HepG2 (cell line): ENCODE measurements around the gene ADAMTS17. TPM values are rescaled to one million over a fixed set of nuclear protein-coding genes. Genes with fewer than 3 reads are reported as not detected.
A peak's percentile ranks its signal among the peaks of the same experiment; 100 is the strongest.

Experiments used
- CBX2 ChIP-seq, 2 experiments: fragments of 200-600 bp in 1 of 2; sonication (generic); formaldehyde crosslinking in 1 of 2; IDR thresholded peaks; 2 replicates each; pipeline versions ENCODE4 v1.7.0 to v1.8.1; 2018 to 2022; ENCODE audit warnings: low read depth in 2 of 2, low read length in 1 of 2, mild to moderate bottlenecking in 1 of 2, missing genetic modification reagents in 1 of 2
- GABPB1 ChIP-seq: IDR thresholded peaks from 2 replicates; pipeline ENCODE4 v1.6.1; 2016; ENCODE audit warnings: mild to moderate bottlenecking, missing genetic modification reagents, moderate library complexity, missing compliant biosample characterization
- HNRNPH1 ChIP-seq: fragments of 200-400 bp; formaldehyde crosslinking; optimal IDR thresholded peaks from 2 replicates; pipeline ENCODE3; 2017; ENCODE audit warnings: mild to moderate bottlenecking, low read depth, low read length
- HOXA3 ChIP-seq: sonication (generic); formaldehyde crosslinking; IDR thresholded peaks from 2 replicates; pipeline ENCODE4 v1.5.0; 2020; ENCODE audit warnings: missing genetic modification reagents
- KAT8 ChIP-seq: IDR thresholded peaks from 2 replicates; pipeline ENCODE4 v1.6.1; 2016; ENCODE audit warnings: missing genetic modification reagents, missing compliant biosample characterization
- NFKBIZ ChIP-seq: IDR thresholded peaks from 2 replicates; pipeline ENCODE4 v1.6.1; 2018; ENCODE audit warnings: missing genetic modification reagents, missing compliant biosample characterization
- RAD21 ChIP-seq: fragments of 450-650 bp; formaldehyde crosslinking; IDR thresholded peaks from 2 replicates; pipeline ENCODE4 v1.5.0; 2020; ENCODE audit warnings: mild to moderate bottlenecking
- REPIN1 ChIP-seq: sonication (generic); formaldehyde crosslinking; IDR thresholded peaks from 2 replicates; pipeline ENCODE4 v1.8.0; 2022; ENCODE audit warnings: missing genetic modification reagents, low read depth, mild to moderate bottlenecking, borderline replicate concordance
- SALL1 ChIP-seq: sonication (generic); formaldehyde crosslinking; IDR thresholded peaks from 2 replicates; pipeline ENCODE4 v1.8.0; 2022; ENCODE audit warnings: mild to moderate bottlenecking, missing genetic modification reagents
- SAP130 ChIP-seq: IDR thresholded peaks from 2 replicates; pipeline ENCODE4 v1.6.1; 2016; ENCODE audit warnings: low read depth
- STAG1 ChIP-seq: sonication (generic); formaldehyde crosslinking; IDR thresholded peaks from 2 replicates; pipeline ENCODE4 v1.4.0; 2020; ENCODE audit warnings: missing genetic modification reagents
- ZFP36L1 ChIP-seq: sonication (generic); formaldehyde crosslinking; IDR thresholded peaks from 2 replicates; pipeline ENCODE4 v1.8.0; 2022; ENCODE audit warnings: mild to moderate bottlenecking, missing genetic modification reagents, moderate library complexity
- ZNF180 ChIP-seq: sonication (generic); formaldehyde crosslinking; IDR thresholded peaks from 2 replicates; pipeline ENCODE4 v1.4.0; 2020; ENCODE audit warnings: low read depth, missing genetic modification reagents, borderline replicate concordance
- ZNF253 ChIP-seq: sonication (generic); formaldehyde crosslinking; IDR thresholded peaks from 2 replicates; pipeline ENCODE4 v1.8.0; 2022; ENCODE audit warnings: mild to moderate bottlenecking, missing genetic modification reagents, borderline replicate concordance
- ZNF407 ChIP-seq: sonication (generic); formaldehyde crosslinking; IDR thresholded peaks from one replicate; pipeline ENCODE4 v1.5.1; 2020; ENCODE audit warnings: mild to moderate bottlenecking, missing genetic modification reagents; ENCODE audit errors: not compliant biosample characterization
- ZNF530 ChIP-seq: sonication (generic); formaldehyde crosslinking; IDR thresholded peaks from 2 replicates; pipeline ENCODE4 v1.5.0; 2020; ENCODE audit warnings: low read depth, mild to moderate bottlenecking, missing genetic modification reagents
- ZNF563 ChIP-seq: sonication (generic); formaldehyde crosslinking; IDR thresholded peaks from 2 replicates; pipeline ENCODE4 v1.8.0; 2022; ENCODE audit warnings: mild to moderate bottlenecking, moderate library complexity, missing genetic modification reagents
- ZNF766 ChIP-seq: sonication (generic); formaldehyde crosslinking; IDR thresholded peaks from 2 replicates; pipeline ENCODE4 v1.5.0; 2020; ENCODE audit warnings: missing genetic modification reagents, borderline replicate concordance
- polyA plus RNA-seq, 8 experiments: library from polyadenylated mRNA; depleted of rRNA in 3 of 8; stranded (reverse) in 7 of 8; unstranded in 1 of 8; fragments of >200 nt; fragmentation: Illumina TruSeq in 4 of 8; extraction: Trizol in 4 of 8; gene quantifications; 2 replicates each; pipeline versions ENCODE4 v1.2.1 to v1.2.3, GENCODE V29; 2011 to 2016; ENCODE audit warnings: low read depth in 4 of 8, missing spikeins in 1 of 8, mixed read lengths in 1 of 8; ENCODE audit not compliant: insufficient read depth in 1 of 8
- total RNA-seq, 5 experiments: library from RNA; depleted of rRNA; stranded (reverse); fragments of >200 nt; fragmentation: Illumina TruSeq; extraction: Trizol; gene quantifications; 2 replicates each; pipeline ENCODE4 v1.2.3, GENCODE V29; 2016; ENCODE audit warnings: low read depth in 1 of 5
- TF ChIP-seq, protein P1 (sequence below): IDR thresholded peaks from 2 replicates; pipeline ENCODE4 v1.6.1; 2016; ENCODE audit warnings: mild to moderate bottlenecking
- TF ChIP-seq, protein P2 (sequence below): IDR thresholded peaks from 2 replicates; pipeline ENCODE4 v1.6.1; 2012; ENCODE audit warnings: inconsistent platforms

Gene ADAMTS17
- total and polyA plus RNA-seq, 2 of the 13 experiments (the other 11 are each of a cell fraction or from before 2014, with no cell fraction given), result 0.02 to 0.04 TPM

DNA sequence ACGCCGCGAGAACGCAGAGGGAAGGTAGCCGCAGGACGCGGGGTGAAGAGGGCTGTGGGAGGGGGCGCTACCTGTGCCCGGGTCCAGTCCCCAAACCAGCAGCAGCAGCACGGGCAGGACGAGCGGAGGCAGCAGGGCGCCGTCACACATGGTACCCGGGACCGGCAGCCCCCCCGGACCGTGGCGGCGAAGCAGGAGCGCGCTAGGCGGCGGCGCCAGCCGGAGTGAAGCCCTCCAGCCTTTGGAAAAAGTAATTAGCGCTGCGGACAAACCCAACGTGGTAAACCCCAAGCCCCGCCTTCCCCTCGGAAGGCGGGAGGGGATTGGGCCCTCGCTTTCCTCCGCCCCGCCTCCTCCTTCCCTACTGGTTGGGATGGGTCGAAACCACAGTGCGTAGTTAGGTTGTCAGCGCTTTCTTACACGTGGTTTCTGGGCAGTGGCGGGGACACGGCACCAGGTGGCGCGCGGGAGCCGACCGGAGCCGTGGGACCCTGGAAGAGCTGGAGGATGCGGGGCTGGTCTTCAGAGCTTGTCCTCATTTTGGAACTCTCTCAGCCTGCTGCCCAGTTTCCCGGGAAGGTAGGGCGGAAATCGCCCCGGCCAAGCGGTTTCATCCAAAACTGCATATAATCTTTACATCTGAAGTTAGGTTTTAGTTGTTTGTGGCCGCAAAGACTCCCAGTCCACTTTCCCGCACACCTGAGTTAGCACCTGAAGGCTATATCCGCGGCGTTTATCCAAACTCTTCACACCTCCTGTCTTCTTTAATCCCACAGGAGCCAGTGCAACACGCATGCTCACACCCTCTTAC lies at the start of gene ADAMTS17 (continued):
- TF ChIP-seq, protein P1, sequence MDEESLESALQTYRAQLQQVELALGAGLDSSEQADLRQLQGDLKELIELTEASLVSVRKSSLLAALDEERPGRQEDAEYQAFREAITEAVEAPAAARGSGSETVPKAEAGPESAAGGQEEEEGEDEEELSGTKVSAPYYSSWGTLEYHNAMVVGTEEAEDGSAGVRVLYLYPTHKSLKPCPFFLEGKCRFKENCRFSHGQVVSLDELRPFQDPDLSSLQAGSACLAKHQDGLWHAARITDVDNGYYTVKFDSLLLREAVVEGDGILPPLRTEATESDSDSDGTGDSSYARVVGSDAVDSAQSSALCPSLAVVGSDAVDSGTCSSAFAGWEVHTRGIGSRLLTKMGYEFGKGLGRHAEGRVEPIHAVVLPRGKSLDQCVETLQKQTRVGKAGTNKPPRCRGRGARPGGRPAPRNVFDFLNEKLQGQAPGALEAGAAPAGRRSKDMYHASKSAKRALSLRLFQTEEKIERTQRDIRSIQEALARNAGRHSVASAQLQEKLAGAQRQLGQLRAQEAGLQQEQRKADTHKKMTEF, result peak; percentile 18; the same call in 1 of the 2 replicates
- TF ChIP-seq ZNF407 (CRISPR knock-in tag) (no peak), SAP130 (CRISPR knock-in tag) (peak; percentile 81), KAT8 (no peak), REPIN1 (0 out of 2 replicates have a peak, but pooled peaks have one; percentile 18), NFKBIZ (CRISPR knock-in tag) (no peak), ZNF766 (CRISPR knock-in tag) (no peak), CBX2 (IDR thresholded peaks at IDR 0.05; ENCODE audit: low read depth, low read length) (no peak), CBX2 (CRISPR knock-in tag; IDR thresholded peaks at IDR 0.05; ENCODE audit: low read depth) (0 out of 2 replicates have a peak, but pooled peaks have one; percentile 41), ZNF180 (CRISPR knock-in tag) (no peak), ZFP36L1 (CRISPR knock-in tag) (no peak), HOXA3 (CRISPR knock-in tag) (0 out of 2 replicates have a peak, but pooled peaks have one; percentile 39), ZNF530 (CRISPR knock-in tag) (no peak), ZNF253 (CRISPR knock-in tag) (0 out of 2 replicates have a peak, but pooled peaks have one; percentile 22), HNRNPH1 (no peak), SALL1 (CRISPR knock-in tag) (peak; percentile 57; the same call in 1 of the 2 replicates), STAG1 (CRISPR knock-in tag) (peak; percentile 58), RAD21 (CRISPR knock-in tag) (peak; percentile 51; the same call in 1 of the 2 replicates), ZNF563 (0 out of 2 replicates have a peak, but pooled peaks have one; percentile 39), GABPB1 (CRISPR knock-in tag) (peak; percentile 69)
- TF ChIP-seq, protein P2, sequence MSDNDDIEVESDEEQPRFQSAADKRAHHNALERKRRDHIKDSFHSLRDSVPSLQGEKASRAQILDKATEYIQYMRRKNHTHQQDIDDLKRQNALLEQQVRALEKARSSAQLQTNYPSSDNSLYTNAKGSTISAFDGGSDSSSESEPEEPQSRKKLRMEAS, result peak; percentile 94
